AG09309 (cell line): ENCODE data around the gene ADCY9.
"Not testable (repeated sequence)": the region's sequence is repeated elsewhere in the genome, so short reads cannot be mapped to it uniquely, and the experiment has no call there.

Source experiments
- DNase-seq: peaks from one replicate; pipeline ENCODE4 v3.0.0-alpha.2; 2010; ENCODE audit warnings: low read depth
- H3K4me3 ChIP-seq: 2 replicates; pipeline ENCODE4 v1.5.1; 2011; ENCODE audit warnings: mild to moderate bottlenecking, low read depth, low read length, moderate library complexity; ENCODE audit not compliant: control insufficient read depth
- CTCF ChIP-seq: IDR thresholded peaks from 2 replicates; pipeline ENCODE4 v1.5.1; 2011; ENCODE audit warnings: mild to moderate bottlenecking, low read depth, low read length, inconsistent platforms; ENCODE audit not compliant: insufficient read depth, control insufficient read depth; ENCODE audit errors: missing control alignments

ADCY9 gene

DNA sequence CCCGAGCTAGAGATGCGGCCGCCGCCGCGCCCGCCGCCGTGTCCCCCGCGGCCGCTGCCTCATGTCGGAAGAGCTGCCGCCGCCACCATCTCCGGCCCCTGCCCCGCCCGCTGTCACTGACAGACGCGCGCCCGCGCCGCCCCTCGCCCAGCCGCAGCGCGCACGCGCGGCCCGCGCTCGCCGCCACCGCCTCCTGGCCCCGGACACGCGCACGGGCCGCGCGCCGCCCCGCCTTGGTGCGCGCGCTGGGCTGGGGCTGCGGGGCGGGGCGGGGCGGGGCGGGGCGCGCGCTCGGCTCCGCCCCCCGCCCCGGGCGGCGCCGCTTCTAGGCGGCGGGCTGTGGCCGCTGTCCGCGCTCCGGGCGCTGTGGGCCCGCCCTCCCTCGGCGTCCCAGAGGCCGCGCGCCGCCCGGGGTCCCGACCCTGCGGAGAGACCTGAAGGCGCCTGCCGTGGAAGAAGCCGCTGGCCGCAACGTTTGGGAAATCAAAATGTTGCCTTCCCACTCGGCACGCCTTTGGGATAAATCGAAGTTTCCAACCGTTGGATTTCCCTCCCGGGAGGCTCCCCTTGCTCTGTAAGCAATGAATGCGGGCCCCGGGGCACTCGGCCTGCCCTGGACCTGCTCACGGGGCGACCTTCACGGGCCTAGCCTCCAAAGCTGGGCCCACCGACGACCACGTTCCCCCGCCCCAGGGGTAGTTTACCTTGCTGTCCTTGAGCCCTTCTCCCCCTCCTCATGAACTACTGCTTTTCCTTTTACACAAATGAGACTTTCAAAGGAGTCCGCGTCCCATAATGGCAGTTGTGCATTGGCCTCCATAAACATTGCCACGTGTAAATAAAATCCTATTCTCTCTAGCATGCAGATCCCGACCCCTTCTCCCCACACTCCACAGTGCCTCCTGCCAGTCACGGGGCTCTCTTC is at the start of gene ADCY9:
ADCY9 (minus strand) TSS at position 118 of the 925 bp plus-strand sequence. CDS start 1,000 bp downstream, outside the sequence.
- no peak for TF ChIP-seq CTCF
- no peak for DNase-seq
- H3K4me3 ChIP-seq, result peak within 1 kb of the TSS; percentile 64

GRCh38 chr16:4160658-4161430 is 44.6 kb upstream of the ADCY9 start:
- TF ChIP-seq CTCF, result no peak
- DNase-seq, result no peak
- H3K4me3 ChIP-seq, result no peak overlapping the region

- H3K4me3 ChIP-seq, result no peak overlapping the region
- TF ChIP-seq CTCF, result no peak
- DNase-seq, result no peak
Measured at GRCh38 chr16:4159726-4160125, 43.5 kb upstream of the ADCY9 start.

- no peak for TF ChIP-seq CTCF
- DNase-seq, result no peak
- H3K4me3 ChIP-seq, result no peak overlapping the region
Measured at GRCh38 chr16:4158143-4159093, 42.2 kb upstream of the ADCY9 start.

- DNase-seq, result no peak
- TF ChIP-seq CTCF, result no peak
- no peak overlapping the region for H3K4me3 ChIP-seq
Measured at GRCh38 chr16:4157376-4157825, 41.2 kb upstream of the ADCY9 start.

DNA sequence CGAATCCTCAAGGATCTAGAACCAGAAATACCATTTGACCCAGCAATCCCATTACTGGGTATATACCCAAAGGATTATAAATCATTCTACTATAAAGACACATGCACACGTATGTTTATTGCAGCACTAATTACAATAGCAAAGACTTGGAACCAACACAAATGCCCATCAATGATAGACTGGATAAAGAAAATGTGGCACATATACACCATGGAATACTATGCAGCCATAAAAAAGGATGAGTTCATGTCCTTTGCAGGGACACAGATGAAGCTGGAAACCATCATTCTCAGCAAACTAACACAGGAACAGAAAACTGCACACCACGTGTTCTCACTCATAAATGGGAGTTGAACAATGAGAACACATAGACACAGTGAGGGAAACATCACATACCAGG is 40.3 kb upstream of the ADCY9 start:
- DNase-seq, H3K4me3 ChIP-seq: not testable (repeated sequence)

DNA sequence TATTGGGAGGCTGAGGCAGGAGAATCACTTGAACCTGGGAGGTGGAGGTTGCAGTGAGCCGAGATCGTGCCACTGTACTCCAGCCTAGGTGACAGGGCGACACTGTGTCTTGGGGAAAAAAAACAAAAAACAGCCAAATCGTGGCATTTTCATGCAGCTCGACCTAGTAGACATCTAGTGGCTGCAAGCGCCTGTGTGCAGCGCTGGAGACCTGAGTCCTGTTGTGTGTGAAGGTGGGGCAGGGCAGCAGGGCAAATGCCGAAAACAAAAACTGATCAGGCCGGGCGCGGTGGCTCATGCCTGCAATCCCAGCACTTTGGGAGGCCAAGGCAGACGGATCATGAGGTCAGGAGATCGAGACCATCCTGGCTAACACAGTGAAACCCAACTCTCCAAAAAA is 37.1 kb upstream of the ADCY9 start:
- not testable (repeated sequence) for DNase-seq

More for the DNA sequence above, 37.1 kb upstream of the ADCY9 start:
- H3K4me3 ChIP-seq, result not testable (repeated sequence)
